ENCODE measurements around the gene ARHGEF7. TPM values are rescaled to one million over a fixed set of nuclear protein-coding genes. Genes with fewer than 3 reads are reported as not detected.

The ARHGEF7 gene
- total RNA-seq, 1 donor from 2014 or later, result 64.6 TPM

DNA sequence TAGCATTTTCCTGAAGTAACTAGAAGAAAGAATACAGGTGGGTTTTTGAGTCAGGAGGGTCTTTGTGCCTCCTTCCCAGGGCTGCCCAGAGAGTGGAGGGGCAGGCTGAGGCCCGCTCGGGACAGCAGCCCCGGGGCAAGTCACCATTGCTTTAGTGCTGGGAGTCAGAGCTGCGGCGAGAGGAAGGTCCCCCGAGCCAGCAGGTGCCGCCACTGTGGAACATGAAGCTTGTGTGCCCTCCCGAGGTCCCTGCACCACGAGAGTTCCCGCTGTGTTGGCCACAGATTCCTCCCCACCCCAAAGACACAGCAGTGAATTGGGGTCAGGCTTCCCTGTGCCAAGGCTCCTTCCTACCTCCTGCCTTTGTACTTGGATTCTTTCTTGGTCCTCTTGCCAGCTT is 154.4 kb downstream of the ARHGEF7 start:
- Histone ChIP-seq H3K27ac (no peak overlapping the region), H3F3A (ENCODE audit: low read depth) (no peaks in the 10 kb centered on the region), H3K9me3 (ENCODE audit: low read depth) (no peaks in the 10 kb centered on the region), H3K79me2 (ENCODE audit: low read depth) (no peaks in the 10 kb centered on the region), H3K36me3 (no peaks in the 10 kb centered on the region), H4K20me1 (ENCODE audit: low read depth) (peaks cover 23% of the 10 kb centered on the region), H2AFZ (replicated peaks) (no peak overlapping the region), H3K27me3 (no peaks in the 10 kb centered on the region), H3K9ac (no peak overlapping the region), H3K4me2 (no peak overlapping the region), H3K4me1 (peaks cover 12% of the 10 kb centered on the region), H3K4me3 (no peak overlapping the region)
- Mint-ChIP-seq H3K27me3 (ENCODE audit: insufficient read depth, low read depth) (peaks cover under 1% of the 10 kb centered on the region), H3K4me3 (no peak overlapping the region), H3K4me1 (peaks cover 16% of the 10 kb centered on the region), H3K36me3 (peaks cover 19% of the 10 kb centered on the region), H3K9me3 (no peaks in the 10 kb centered on the region), H3K27ac (no peak overlapping the region)
- TF ChIP-seq EZH2 (IDR thresholded peaks at IDR 0.05) (no peak), EZH2phosphoT487 (IDR thresholded peaks at IDR 0.05) (no peak)
- TF ChIP-seq, protein P1, sequence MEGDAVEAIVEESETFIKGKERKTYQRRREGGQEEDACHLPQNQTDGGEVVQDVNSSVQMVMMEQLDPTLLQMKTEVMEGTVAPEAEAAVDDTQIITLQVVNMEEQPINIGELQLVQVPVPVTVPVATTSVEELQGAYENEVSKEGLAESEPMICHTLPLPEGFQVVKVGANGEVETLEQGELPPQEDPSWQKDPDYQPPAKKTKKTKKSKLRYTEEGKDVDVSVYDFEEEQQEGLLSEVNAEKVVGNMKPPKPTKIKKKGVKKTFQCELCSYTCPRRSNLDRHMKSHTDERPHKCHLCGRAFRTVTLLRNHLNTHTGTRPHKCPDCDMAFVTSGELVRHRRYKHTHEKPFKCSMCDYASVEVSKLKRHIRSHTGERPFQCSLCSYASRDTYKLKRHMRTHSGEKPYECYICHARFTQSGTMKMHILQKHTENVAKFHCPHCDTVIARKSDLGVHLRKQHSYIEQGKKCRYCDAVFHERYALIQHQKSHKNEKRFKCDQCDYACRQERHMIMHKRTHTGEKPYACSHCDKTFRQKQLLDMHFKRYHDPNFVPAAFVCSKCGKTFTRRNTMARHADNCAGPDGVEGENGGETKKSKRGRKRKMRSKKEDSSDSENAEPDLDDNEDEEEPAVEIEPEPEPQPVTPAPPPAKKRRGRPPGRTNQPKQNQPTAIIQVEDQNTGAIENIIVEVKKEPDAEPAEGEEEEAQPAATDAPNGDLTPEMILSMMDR (IDR thresholded peaks at IDR 0.05), result no peak
- DNase-seq (ENCODE audit: low spot score), result no peak

DNA sequence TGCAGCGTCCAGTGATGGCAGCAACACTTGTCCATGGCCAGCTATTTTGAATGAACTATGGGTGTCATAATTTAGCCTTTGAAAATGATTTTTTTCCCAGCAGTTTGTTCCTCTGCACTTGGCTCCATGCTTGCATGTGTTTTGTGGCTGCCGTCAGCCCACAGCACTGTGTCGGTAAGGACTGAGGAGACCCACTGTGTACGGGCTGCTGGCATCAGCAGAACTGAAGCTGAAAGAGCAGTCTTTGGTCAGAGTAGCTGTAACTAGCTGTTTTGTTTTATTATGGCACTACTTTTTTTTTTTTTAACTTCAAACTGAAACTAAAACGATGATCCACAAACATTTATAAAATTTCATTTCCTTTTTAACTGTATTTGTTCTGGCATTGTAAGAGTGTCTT is 155.0 kb downstream of the ARHGEF7 start:
- H3F3A ChIP-seq (ENCODE audit: low read depth), result no peaks in the 10 kb centered on the region
- DNase-seq (ENCODE audit: low spot score), result no peak
- peaks cover 5% of the 10 kb centered on the region for H3K4me1 ChIP-seq
- Mint-ChIP-seq H3K27me3 (ENCODE audit: insufficient read depth, low read depth) (no peaks in the 10 kb centered on the region), H3K36me3 (peaks cover 23% of the 10 kb centered on the region), H3K9me3 (no peaks in the 10 kb centered on the region), H3K27ac (no peak overlapping the region), H3K4me3 (no peak overlapping the region), H3K4me1 (peaks cover 11% of the 10 kb centered on the region)
- no peak overlapping the region for H3K9ac ChIP-seq
- H4K20me1 ChIP-seq (ENCODE audit: low read depth), result peaks cover 17% of the 10 kb centered on the region
- no peak overlapping the region for H3K27ac ChIP-seq
- H3K79me2 ChIP-seq (ENCODE audit: low read depth), result no peaks in the 10 kb centered on the region
- H3K27me3 ChIP-seq, result no peaks in the 10 kb centered on the region
- no peak overlapping the region for H3K4me2 ChIP-seq
- no peaks in the 10 kb centered on the region for H3K36me3 ChIP-seq
- TF ChIP-seq EZH2phosphoT487 (IDR thresholded peaks at IDR 0.05), result no peak
- no peak for TF ChIP-seq EZH2 (IDR thresholded peaks at IDR 0.05)
- TF ChIP-seq, protein P1 (IDR thresholded peaks at IDR 0.05), result no peak
- H3K9me3 ChIP-seq (ENCODE audit: low read depth), result no peaks in the 10 kb centered on the region
- no peak overlapping the region for H3K4me3 ChIP-seq
- no peak overlapping the region for H2AFZ ChIP-seq (replicated peaks)

DNA sequence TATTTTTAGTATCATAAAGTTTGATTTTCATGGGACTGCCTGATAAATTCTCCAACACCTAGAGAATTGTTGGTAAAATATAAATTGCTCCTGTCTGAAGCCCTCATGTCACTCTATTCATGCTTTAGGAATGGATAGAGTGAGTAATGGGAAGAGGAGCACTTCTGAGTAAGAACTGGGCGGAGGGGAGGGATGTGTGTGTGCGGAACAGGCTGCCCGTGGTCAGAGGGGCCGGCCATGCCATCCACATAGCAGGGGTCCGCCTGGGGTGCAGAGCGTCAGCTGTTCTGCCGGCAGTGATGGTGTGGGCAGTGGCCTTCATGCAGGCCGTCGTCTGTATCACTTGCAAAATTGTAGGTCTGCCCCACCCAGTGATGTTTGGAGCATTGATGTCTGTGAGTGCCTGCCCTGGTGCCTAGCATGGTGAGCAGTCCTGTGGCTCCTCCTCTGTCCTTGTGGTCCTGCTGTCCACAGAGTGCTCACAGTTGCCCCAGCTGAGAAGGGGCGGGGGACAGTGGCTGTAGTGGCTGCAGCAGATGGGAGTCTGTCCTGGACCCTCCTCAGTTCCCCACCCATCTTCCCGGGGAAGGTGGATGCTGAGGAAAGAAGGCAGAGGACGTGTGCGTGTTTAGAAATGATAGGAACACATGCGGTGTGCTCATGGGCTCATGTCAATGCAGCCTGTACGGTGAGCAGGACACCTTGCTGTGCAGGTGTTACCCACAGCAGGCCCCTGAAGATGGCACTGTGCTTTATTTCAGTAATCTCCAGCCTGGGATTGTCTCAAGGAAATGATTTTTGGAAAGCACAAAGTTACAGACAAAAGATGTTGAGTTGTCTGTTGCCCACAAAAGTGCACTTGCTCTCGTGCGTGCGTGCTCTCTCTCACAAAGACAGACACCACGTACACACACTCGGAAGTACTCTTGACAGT is 155.9 kb downstream of the ARHGEF7 start:
- TF ChIP-seq EZH2 (IDR thresholded peaks at IDR 0.05), result no peak
- no peak for TF ChIP-seq EZH2phosphoT487 (IDR thresholded peaks at IDR 0.05)
- TF ChIP-seq, protein P1 (IDR thresholded peaks at IDR 0.05), result no peak
- no peaks in the 10 kb centered on the region for H3K27me3 ChIP-seq
- no peaks in the 10 kb centered on the region for H3K27me3 Mint-ChIP-seq (ENCODE audit: insufficient read depth, low read depth)
- no peak overlapping the region for H3K4me3 ChIP-seq
- no peak overlapping the region for H3K9ac ChIP-seq
- H3K9me3 Mint-ChIP-seq, result no peaks in the 10 kb centered on the region
- peaks cover 8% of the 10 kb centered on the region for H4K20me1 ChIP-seq (ENCODE audit: low read depth)
- H2AFZ ChIP-seq (replicated peaks), result no peak overlapping the region
- peaks cover 31% of the 10 kb centered on the region for H3K36me3 Mint-ChIP-seq
- H3K9me3 ChIP-seq (ENCODE audit: low read depth), result no peaks in the 10 kb centered on the region
- no peaks in the 10 kb centered on the region for H3F3A ChIP-seq (ENCODE audit: low read depth)
- no peak overlapping the region for H3K27ac Mint-ChIP-seq
- H3K36me3 ChIP-seq, result no peaks in the 10 kb centered on the region
- H3K27ac ChIP-seq, result no peak overlapping the region
- no peak overlapping the region for H3K4me3 Mint-ChIP-seq
- no peak for DNase-seq (ENCODE audit: low spot score)
- no peaks in the 10 kb centered on the region for H3K79me2 ChIP-seq (ENCODE audit: low read depth)
- H3K4me1 ChIP-seq, result no peaks in the 10 kb centered on the region
- no peak overlapping the region for H3K4me2 ChIP-seq
- peaks cover 6% of the 10 kb centered on the region for H3K4me1 Mint-ChIP-seq

Data from neural progenitor cell (in vitro differentiated cells).